Tibial nerve (tissue), 4 donors: ENCODE measurements around the gene KIAA1191. TPM values are rescaled to one million over a fixed set of nuclear protein-coding genes. Genes with fewer than 3 reads are reported as not detected.

Experiments used
- DNase-seq, 2 donors: peaks; one replicate each; pipeline ENCODE4 v3.0.0-alpha.2; 2019; ENCODE audit warnings: low spot score in 2 of 2
- H3K27ac ChIP-seq, 4 donors: fragments of 200-600 bp; sonication (generic) in 3 of 4; one replicate each; pipeline ENCODE4 v1.5.1; 2017 to 2019; ENCODE audit warnings: mild to moderate bottlenecking in 1 of 4
- H3K27me3 ChIP-seq, 2 donors: fragments of 200-600 bp; sonication (generic) in 1 of 2; one replicate each; pipeline versions ENCODE4 v1.5.1 to v1.6.0; 2017 to 2019
- H3K36me3 ChIP-seq, 3 donors: fragments of 200-600 bp; sonication (generic); one replicate each; pipeline ENCODE4 v1.5.1; 2018 to 2019
- H3K4me1 ChIP-seq, 4 donors: fragments of 200-600 bp; sonication (generic) in 3 of 4; one replicate each; pipeline ENCODE4 v1.5.1; 2017 to 2019
- H3K4me3 ChIP-seq, 4 donors: fragments of 200-600 bp; sonication (generic) in 3 of 4; one replicate each; pipeline ENCODE4 v1.5.1; 2017 to 2019; ENCODE audit warnings: mild to moderate bottlenecking in 1 of 4, moderate library complexity in 1 of 4
- H3K9me3 ChIP-seq, 4 donors: fragments of 200-600 bp; sonication (generic) in 3 of 4; one replicate each; pipeline ENCODE4 v1.5.1; 2017 to 2019
- CTCF ChIP-seq, 5 experiments: fragments of 200-600 bp in 3 of 5; fragments of 450-650 bp in 2 of 5; sonication (generic) in 3 of 5; IDR thresholded peaks; one replicate each; pipeline ENCODE4 v1.5.1; 2016 to 2019; ENCODE audit warnings: antibody characterized with exemption in 5 of 5, mild to moderate bottlenecking in 3 of 5, moderate library complexity in 2 of 5
- EP300 ChIP-seq, 2 donors: sonication (generic); formaldehyde crosslinking; IDR thresholded peaks; one replicate each; pipeline ENCODE4 v1.6.1; 2017; ENCODE audit warnings: antibody characterized with exemption in 2 of 2, mild to moderate bottlenecking in 1 of 2
- POLR2A ChIP-seq, 2 donors: fragments of 450-650 bp; IDR thresholded peaks; one replicate each; pipeline ENCODE4 v1.6.1; 2017; ENCODE audit warnings: antibody characterized with exemption in 2 of 2, mild to moderate bottlenecking in 2 of 2, moderate library complexity in 2 of 2
- WGBS, 2 donors: methylation state at CpG; one replicate each; pipeline ENCODE4 v1.1.5; 2018; 5-methylcytosine and 5-hydroxymethylcytosine counted together
- total RNA-seq, 4 donors: library from RNA; depleted of rRNA; stranded (reverse); fragments of >200 nt; gene quantifications; one replicate each; pipeline ENCODE4 v1.1.0, GENCODE V29; 2016

KIAA1191 gene
- total RNA-seq, 4 donors from 2014 or later, result 77.9 to 91.3 (median 90.0) TPM

- Histone ChIP-seq H3K9me3 (no peaks in the 10 kb centered on the region), H3K27me3 (no peaks in the 10 kb centered on the region), H3K4me1 (peaks cover 0 to 7% (median 0%) of the 10 kb centered on the region in 4 donors), H3K27ac (no peak overlapping the region), H3K36me3 (peaks cover 0 to 66% (median 18%) of the 10 kb centered on the region in 3 donors), H3K4me3 (no peak overlapping the region)
- WGBS, 2 donors, result 73 to 76% methylated on average over 3 of the region's 3 CpGs
- no peak for DNase-seq
- TF ChIP-seq EP300 (IDR thresholded peaks at IDR 0.05), result no peak
- no peak for TF ChIP-seq CTCF (IDR thresholded peaks at IDR 0.05)
- no peak for TF ChIP-seq POLR2A (IDR thresholded peaks at IDR 0.05)
Observed at GRCh38 chr5:176381423-176381822, 19.9 kb upstream of the KIAA1191 start.

- Histone ChIP-seq H3K27ac (no peak overlapping the region), H3K27me3 (no peaks in the 10 kb centered on the region), H3K9me3 (no peaks in the 10 kb centered on the region), H3K4me3 (no peak overlapping the region), H3K36me3 (peaks cover 0 to 51% (median 18%) of the 10 kb centered on the region in 3 donors), H3K4me1 (no peaks in the 10 kb centered on the region)
- DNase-seq, result no peak
- no peak for TF ChIP-seq EP300 (IDR thresholded peaks at IDR 0.05)
- no peak for TF ChIP-seq CTCF (IDR thresholded peaks at IDR 0.05)
- TF ChIP-seq POLR2A (IDR thresholded peaks at IDR 0.05), result no peak
- 86 to 88% methylated on average over 3 of the region's 3 CpGs for WGBS, 2 donors
Observed at GRCh38 chr5:176379881-176380280, 18.3 kb upstream of the KIAA1191 start.

DNA sequence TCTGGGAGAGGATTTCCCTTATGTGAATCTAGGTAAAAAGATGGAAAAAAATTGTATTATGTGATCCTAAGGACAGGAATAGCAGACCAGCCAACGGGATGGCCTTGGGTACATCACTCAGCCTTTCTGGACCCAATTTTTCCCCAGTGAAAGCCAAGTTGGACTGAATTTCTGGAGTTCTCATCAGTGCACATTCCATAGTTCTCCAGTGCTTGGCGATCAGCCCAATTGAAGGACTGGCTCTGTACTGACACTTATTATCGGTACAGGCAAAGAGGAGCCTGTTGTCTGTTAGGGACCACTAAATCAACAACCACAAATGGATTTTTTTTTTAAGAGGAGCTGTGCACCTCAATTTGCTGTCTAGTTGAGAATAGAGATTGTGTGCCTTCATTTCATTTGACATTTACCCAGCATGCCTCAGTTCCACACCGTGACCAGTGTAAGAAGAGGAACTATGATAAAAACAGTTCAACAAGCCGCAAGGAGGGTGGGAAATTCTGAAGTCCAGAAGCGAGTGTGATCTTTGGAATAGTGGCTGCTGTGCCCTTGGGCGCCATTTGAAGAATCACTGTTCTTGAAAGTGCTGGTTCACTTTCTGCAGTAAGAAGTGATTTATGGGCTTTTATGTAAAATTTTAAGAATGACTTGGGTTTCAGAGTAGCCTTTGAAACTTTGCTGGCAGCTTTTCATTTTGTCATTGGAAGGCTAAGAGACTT is 11.7 kb upstream of the KIAA1191 start:
- WGBS, 2 donors, result 30 to 37% methylated on average over 7 of the region's 7 CpGs
- TF ChIP-seq CTCF (IDR thresholded peaks at IDR 0.05) (no peak), POLR2A (IDR thresholded peaks at IDR 0.05) (no peak), EP300 (IDR thresholded peaks at IDR 0.05) (no peak)
- no peaks in the 10 kb centered on the region for H3K27me3 ChIP-seq
- DNase-seq, result peak; percentile 42 to 51
- H3K4me3 ChIP-seq, result no peak overlapping the region
- peaks cover 0 to 48% (median 0%) of the 10 kb centered on the region in 3 donors for H3K36me3 ChIP-seq
- peaks cover 0 to 28% (median 0%) of the 10 kb centered on the region in 4 donors for H3K4me1 ChIP-seq
- peak overlapping the region in 2 of 4 donors; percentile 39 to 47 for H3K27ac ChIP-seq
- no peaks in the 10 kb centered on the region for H3K9me3 ChIP-seq

DNA sequence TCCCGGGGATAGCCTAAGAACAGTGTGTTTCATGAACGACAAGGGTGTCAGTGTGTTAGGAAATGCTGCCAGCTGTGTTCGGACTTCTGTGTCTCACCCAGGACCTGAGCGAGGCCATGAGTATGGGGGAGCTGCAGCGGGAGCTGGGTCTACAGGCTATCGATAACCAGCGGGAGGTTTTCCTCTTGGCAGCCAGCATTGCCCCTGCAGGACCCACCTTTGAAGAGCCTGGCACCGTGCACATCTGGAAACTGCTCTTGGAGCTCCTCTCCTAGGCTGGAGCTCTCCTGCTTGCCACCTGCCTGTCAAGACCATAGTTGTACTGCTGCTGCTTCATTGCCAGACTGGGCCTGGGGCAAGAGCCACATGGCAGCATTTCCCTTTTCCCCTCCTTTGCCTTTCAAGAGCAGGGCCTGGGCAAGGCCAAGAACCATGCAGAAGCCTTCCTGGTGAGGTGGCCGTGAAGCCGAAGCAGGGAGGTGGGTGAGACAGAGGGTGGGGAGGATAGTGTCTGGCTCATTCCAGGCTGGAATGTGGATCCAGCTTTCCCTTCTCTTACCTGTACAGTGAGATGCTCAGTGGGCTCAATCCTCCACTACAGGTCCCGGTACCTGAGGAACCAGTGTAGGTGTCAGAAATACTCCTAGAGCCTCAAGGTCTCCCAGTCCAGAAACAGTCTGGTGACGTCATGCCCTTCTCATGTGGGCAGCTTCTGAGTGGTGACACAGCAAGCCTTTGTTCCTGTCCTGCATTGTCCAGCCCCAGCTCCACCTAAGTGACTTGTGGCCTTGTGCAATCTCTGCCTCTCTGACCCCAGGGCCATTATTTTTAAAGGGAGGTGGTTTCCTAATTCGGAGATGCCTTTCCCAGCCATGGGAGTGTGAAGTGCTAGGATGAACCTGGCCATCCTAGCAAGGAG is 10.3 kb upstream of the KIAA1191 start:
- TF ChIP-seq CTCF (IDR thresholded peaks at IDR 0.05) (no peak), EP300 (IDR thresholded peaks at IDR 0.05) (no peak), POLR2A (IDR thresholded peaks at IDR 0.05) (no peak)
- Histone ChIP-seq H3K4me1 (peaks cover 0 to 28% (median 0%) of the 10 kb centered on the region in 4 donors), H3K4me3 (no peak overlapping the region), H3K36me3 (peaks cover 0 to 54% (median 0%) of the 10 kb centered on the region in 3 donors), H3K27me3 (no peaks in the 10 kb centered on the region), H3K27ac (peak overlapping the region in 2 of 4 donors; percentile 24 to 41), H3K9me3 (no peaks in the 10 kb centered on the region)
- no peak for DNase-seq
- WGBS, 2 donors, result 90 to 93% methylated on average over 12 to 13 of the region's 13 CpGs
